Erythroblast (primary cell): Measurements from ENCODE around the gene HDAC7.

Experiments used
- DNase-seq, 2 experiments: peaks; one replicate each; lab custom pipeline; 2025; lab: John Stamatoyannopoulos, UW
- GATA1 ChIP-seq: IDR thresholded peaks from 2 replicates; pipeline ENCODE4 v1.6.1; 2011; ENCODE audit warnings: low read depth, mild to moderate bottlenecking, control low read depth, low read length, moderate library complexity
- POLR2A ChIP-seq: IDR thresholded peaks from 2 replicates; pipeline ENCODE4 v1.6.1; 2011; ENCODE audit warnings: mild to moderate bottlenecking, low read length

Gene HDAC7

DNA sequence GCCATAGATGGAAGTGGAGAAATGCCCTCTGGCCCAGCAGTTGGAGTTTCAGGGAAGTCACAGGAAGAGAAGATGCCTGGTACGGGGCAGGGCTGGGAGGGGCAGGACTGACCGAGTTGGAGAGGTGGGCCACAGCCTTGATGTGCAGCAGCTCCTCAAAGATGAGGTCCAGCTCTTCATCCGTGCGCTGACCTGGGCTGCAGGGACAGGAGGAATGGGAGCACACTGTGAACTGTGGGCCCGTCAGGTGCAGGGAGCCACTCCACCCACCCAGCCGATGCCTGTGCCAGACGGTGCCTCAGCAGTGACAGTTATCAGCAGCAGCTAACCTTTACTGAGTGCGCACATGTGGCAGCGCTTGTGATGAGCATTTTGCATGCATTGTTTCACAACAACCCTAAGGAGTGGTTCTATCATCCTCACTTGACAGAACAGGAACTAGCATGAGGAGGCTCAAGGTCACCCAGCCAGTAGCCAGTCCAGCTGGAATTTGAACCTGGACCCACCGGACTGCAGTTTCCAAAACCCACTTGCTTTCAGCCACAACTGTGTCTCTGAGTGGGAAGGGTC, 69.4 kb downstream of the HDAC7 start:
- no peak for TF ChIP-seq GATA1
- no peak for TF ChIP-seq POLR2A
- DNase-seq, result no peak

DNA sequence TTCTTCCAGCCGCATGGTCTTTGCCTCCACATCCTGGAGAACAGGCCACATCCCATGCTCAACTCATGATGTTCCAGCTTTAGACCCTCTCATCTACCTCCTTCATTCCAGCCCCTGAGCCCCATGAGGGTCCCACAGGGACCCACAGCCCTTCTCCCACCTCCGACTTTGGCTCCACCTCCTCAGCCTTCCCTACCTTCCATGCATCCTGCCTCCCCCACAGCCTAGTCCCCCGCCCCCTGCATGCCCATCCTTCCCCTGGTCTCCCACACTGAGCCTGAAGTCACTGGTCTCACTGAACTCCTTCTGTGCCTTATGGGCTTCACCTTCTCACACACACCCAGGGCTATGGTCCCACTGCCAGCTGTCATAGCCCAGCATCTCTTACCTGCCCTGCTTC, 70.8 kb downstream of the HDAC7 start:
- TF ChIP-seq GATA1 (no peak), POLR2A (no peak)
- DNase-seq, result no peak

DNA sequence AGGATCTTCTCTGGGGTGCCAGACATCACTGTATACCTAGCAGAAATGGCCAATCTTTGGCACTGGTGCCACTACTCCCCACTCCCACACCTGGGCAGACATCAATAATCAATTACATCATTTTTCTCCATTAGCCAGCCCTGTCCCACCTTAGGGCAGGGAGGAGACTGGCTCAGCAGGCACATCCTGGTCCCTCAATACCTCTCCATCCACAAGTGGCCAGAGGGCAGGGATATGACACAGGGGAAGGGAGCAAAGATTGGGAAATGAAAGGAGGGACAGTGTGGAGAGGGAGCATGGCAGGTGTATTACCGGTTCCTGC, 71.2 kb downstream of the HDAC7 start:
- no peak for DNase-seq
- TF ChIP-seq POLR2A (no peak), GATA1 (no peak)

DNA sequence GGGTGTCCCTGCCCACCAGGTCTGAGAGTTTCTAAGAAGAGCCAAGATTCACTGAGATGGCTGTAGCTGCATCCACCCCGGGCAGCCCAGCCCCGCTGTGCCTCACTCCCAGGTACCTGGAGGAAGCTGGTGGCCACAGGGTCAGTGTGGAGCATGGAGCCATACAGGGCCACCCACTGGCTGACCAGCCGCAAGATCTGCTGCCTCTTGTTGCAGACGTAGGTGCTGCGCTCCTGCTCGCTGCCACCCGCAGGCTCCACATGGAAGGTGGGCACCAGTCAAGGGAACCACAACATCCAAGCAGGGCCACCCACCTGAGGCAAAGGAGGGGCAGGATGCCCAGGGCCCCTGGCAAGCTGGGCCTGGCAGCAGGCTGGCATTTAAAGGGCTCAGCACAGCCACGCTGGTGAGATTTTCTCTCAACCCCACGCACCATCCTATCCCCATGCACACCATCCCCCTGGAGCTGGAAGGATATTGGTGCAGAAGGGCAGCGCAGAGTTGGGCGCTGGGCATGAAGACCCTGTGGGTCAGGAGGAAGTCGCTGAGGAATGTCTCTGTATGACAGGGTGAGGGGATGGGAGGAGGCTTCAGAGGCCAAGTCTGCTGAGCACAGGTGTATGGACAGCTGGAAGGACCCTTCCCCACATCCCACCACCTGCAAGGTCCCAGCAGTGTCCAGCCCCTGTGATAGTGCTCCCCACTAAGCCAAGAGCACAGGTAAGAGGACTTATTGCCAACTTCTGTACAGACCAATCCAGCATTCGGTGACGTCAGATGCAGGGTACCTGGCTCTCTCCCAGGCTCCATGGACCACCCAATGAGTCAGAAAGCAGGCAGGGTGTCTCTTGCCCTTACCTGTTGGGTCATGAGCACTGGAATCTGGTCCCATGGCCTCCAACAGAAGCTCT, 71.9 kb downstream of the HDAC7 start:
- TF ChIP-seq GATA1 (no peak), POLR2A (no peak)
- no peak for DNase-seq

DNA sequence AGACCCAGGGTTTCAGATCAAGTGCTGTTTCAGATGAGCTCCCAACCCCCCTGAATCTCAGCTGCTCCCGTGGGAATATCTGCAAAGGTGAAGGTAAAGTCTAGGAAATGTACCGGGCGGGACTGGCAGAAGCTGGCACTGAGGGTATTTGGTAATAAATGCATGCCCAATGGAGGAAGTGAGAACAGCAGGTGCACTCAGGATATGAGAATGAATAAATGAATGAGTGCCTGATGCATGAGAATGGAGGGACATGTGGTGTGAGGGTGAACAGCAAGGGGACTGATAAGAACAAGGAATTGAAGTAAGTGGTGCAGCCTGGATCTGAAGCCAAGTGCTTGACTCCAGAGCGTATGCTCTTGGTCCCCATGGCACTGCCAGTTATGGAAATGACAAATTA, 72.6 kb downstream of the HDAC7 start:
- no peak for DNase-seq
- TF ChIP-seq POLR2A (no peak), GATA1 (no peak)

DNA sequence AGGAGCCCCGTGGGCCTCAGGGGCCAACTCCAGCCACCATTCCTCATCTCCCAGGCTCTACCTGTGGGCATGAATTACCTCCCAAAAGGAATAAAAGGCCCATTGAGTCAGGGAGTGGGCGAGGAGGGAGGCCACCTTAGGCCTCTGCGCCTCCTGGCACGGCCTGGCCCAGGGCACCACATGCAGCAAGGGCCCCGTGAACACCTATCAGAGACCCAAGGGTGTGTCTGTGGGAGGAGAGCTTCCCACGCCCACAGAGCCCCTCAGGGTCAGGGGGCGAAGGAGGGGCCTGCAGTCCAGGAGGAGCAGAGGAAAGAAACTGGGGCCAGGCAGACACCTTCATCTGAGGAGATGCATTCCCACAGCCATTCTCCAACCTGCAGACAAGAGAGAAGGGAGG, 73.2 kb downstream of the HDAC7 start:
- TF ChIP-seq POLR2A (no peak), GATA1 (no peak)
- DNase-seq, result no peak

DNA sequence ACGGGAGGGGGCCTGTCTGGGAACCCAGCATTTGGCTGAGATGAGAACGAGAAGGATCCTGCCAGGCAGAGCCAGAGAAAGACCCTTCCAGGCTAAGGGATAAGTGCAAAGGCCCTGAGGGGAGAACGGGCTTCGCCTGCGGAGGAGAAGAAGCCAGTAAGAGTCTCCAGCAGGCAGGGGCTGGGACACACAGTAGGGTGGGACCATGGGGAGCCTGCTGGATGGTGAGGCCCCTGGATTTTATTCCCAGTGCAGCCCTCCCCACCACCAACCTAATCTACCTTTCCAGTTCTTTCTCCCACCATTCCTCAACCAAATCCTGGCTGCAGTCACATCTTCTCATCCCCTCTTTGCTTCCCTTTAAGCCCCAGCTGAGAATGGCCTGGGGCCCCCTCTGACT, 73.6 kb downstream of the HDAC7 start:
- no peak for DNase-seq
- no peak for TF ChIP-seq GATA1
- no peak for TF ChIP-seq POLR2A

DNA sequence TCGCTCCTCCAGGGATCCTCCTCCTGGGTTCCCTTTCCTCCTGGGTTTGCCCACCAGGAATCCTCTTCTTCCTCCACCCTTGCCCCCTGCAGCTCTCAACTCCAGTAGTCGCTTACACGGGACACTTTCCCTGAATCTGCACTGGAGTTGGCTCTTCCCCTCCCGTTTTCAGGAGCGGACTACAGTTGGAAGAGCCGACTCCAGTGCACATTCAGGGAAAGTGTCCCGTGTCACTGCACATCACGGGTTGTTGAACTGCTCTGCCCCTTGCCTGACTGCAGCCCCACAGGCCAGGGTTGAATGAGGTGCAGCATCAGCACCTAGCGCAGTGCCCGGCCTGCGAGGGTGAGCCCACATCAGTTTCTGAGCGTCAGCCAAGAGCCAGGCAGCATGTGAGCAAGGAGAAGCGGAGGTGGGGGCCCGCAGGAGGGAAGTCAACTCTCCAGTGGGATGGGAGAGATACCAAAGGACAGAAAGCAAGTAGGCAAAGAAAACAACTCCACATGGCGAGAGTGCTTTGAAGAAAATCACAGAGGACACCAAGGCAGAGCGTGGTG, 74.1 kb downstream of the HDAC7 start:
- no peak for DNase-seq

DNA sequence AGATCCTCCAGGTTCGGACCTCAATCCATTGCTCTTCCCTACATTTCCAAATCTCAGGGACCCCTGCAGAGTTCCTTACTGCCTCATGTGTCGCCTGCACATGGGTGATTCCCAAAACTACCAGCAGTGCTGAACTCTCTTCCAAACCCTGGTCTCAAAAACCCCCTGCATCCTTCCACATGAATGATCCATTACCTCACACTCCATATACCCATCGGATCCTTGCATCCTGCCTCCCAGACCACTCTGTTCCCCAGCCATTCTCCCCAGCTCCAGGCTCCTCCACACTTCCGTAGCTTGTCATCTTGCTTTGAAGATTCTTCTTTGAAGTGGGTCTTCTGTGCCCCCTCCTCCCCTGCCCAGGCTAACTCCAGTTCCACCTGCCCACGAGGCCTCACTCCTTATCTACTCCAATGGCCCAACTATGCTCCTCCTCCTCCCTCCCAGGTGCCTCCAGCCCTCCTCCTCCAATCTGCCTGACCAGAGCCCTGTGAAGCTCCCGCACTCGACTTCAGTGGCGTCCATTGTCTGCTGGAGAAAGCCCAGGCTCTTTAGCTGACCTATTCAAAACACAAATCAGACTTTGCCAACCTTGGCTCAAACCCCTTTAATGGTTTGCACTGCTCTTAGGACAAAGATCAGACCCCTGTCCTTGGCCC, 74.8 kb downstream of the HDAC7 start:
- no peak for DNase-seq
- no peak for TF ChIP-seq POLR2A
- no peak for TF ChIP-seq GATA1

More for the DNA sequence above, 74.1 kb downstream of the HDAC7 start:
- TF ChIP-seq POLR2A, result no peak
- TF ChIP-seq GATA1, result no peak

DNA sequence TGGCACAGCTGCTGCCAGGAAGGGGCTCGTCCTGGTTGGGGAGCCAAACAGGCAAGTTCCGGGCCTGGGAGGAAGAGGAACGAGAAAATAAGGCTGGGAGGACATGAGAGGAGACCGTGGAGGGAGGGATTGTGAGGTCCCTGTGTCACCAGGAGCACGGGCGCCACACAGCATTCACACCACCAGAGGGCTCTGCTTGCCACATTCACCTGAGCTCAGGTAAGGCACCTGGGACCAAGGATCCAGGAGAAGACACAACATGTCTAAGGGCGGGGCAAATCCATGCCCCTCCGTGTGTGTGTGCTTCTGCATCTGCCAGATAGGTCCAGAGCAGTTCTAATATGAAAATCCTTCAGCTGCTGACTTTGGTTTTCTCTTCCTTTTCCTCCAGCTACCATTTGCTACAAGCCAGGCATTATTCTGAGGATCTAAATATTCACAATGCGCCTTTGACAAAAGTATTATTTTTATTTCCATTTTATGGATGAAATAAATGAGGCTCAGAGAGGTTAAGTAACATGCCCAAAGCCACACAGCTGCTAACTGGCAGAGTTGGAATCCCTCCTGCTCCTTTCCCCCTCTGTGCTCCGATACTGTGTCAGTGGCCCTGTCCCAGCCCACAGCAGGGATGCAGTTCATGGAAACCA, 75.6 kb downstream of the HDAC7 start:
- no peak for TF ChIP-seq GATA1
- TF ChIP-seq POLR2A, result no peak
- DNase-seq, result peak; percentile 15 to 59

DNA sequence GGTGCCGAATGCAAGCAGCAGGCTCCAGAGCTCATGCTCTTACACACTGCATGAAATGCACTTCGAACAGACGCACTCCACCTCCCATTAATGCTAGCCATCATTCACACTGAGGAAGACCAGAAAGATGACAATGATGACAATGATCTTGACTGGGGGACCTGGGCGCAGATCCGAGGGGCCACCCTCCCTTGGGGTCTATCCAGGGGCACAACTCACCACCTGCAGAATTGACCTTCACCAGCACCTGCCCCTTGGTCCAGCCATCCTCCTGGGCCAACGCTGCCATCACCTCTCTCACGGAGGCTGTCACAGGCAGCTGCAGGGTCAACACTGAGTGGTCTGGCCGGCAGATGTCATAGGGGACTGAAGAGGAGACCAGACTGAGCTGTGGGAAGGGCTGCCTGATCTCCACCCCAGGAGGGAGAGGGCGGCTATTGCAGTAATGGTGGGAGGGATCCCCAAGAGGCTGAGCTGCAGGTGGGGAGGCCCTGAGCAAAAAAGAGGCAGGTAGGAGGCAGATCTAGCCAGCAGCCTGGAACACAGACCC, 76.3 kb downstream of the HDAC7 start:
- DNase-seq, result no peak
- TF ChIP-seq POLR2A (no peak), GATA1 (no peak)

DNA sequence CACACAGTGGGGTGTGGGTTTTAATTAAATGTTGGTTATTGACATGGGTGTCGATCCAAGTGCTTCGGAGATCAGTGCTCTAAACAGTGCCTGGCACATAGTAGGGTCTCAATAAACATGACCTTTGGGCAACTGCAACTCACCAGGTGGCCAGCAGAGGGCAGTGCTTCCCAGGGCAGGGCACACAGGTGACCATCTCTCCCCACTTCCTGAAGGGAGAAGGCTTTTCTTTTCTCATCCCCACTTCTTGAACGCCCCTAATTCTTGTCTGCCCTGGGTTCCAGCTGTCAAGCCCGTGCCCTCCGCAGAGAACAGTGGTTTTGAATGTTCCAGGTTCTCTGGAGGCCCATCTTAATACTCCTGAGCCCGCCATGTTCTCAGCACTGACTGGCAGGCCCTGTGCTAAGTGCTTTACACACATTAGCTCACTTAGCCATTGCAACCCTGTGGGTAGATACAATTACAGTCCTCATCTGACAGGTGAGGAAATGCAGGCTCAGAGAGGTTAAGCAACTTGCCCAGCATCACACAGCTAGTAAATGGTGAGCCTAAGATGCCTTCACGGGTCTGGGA, 77.4 kb downstream of the HDAC7 start:
- no peak for TF ChIP-seq POLR2A
- TF ChIP-seq GATA1, result no peak
- DNase-seq, result peak; percentile 66 to 86

DNA sequence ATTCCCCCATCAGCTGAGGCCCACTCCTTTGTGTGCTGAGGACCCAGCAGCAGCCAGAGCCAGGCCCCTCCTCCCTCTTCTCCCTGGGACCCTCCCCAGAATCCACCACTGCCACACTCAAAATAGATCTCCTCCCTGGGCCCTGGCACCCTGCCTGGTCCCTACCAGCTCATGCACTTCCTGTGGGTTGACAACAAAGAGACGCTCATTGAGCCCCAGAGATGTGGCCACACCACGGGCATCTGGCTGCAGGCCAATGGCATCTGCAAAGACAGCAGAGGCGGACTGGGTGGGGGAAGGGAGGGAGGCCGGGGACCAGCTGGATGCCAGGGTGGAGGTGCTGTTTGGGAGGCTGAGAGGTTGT, 78.4 kb downstream of the HDAC7 start:
- TF ChIP-seq POLR2A (no peak), GATA1 (no peak)
- DNase-seq, result peak; percentile 14 to 15
